HG02981 (cell line): Measurements from ENCODE around the gene BMAL1.
"Not testable (repeated sequence)": the region's sequence is repeated elsewhere in the genome, so short reads cannot be mapped to it uniquely, and the experiment has no call there.

Source experiments
- ATAC-seq: cut with Tn5 transposase; IDR thresholded peaks from one replicate; pipeline ENCODE4 v1.9.1; 2021; ENCODE audit warnings: mild to moderate bottlenecking, moderate library complexity; ENCODE audit not compliant: unreplicated experiment

The BMAL1 gene

DNA sequence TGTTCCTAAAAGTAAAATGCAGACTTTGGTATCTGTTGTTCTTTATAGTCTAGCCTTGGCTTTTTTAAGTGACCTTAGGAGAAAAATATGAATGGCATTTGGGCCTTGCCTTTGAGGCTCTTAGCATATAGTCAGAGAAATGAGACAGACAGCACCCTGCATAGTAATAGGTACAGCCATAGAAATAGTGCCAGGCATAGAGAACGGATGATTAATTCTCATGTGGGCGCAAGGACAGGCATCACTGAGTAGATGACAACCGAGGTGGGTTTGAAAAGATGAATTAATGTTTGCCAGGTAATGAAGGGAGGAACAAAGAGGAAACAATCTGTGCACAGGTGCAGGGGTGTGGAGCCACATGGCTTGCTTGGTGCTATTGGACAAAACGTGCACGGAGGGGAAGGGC is 90.5 kb downstream of the BMAL1 start:
- no peak for ATAC-seq

DNA sequence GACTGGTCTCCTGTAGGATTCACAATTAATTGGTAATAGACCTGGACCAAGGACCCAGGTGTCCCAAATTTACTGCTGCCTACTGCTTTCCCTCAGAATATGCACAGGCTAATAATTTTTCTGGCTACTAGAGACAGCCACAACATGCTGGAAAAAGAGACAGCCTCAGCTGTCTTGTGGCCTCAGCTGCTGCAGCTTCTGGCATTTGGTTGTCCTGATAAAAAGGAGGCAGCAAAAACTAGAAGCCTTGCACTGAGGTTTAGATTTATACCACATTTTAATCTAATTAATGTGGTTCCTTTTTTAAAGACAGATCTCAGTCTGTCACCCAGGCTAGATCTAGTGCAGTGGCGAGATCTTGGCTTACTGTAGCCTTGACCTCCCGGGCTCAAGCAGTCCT is 95.6 kb downstream of the BMAL1 start:
- ATAC-seq, result no peak

DNA sequence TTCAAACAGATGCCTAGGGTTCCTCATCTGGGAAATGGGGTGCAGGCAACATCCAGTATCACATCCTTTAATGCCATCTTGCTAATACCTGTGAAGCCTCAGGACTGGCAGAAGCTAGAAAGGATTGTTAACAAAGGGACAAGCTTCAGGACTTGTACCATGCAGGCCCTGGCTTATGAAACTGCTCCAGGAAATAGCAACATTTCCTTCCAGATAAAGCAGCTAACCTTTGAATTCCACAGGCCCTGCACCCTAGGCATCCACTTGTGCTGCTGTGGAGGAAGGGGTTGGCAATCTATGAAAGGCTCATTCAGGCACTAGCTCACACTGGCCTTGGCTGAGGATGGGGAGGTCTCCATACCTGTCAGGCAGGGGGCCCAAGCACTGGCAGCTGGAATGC is 98.2 kb downstream of the BMAL1 start:
- ATAC-seq, result no peak

DNA sequence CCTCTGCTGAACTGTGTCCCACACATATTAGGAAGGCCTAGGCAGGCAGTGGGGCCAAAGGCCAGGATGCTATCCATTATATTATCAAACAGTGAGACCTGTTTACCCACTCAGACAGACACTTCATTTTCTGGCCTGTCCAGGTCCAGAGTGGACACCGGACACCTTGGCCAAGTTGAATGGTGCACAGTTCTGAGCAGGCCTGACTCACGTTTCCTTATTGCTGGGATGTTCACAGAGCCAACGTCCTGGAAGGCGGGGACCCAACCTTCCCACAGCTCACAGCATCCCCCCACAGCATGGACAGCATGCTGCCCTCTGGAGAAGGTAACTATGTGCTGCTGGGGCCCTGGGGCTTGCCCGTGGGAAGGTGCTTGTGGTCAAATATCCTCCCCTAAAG is 98.8 kb downstream of the BMAL1 start:
- no peak for ATAC-seq

DNA sequence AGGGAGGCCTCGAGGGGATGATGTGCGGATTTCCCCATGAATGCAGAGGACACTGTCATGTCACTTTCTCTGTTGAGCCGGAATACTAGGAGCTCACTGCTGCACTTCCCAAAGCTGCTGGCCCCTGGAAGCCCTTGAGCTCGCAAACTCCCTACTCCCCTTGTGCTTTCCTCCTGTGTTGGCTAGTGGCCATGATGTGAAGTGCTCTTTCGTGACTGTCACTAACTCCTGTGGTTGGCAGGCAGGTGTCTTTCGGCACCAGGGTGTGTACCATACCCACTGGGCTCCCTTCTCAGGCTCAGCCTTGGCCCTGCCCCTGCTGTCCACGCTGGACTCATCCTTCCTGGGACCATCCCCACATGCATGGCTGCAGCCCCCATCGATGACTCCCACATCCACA is 99.2 kb downstream of the BMAL1 start:
- ATAC-seq, result no peak

DNA sequence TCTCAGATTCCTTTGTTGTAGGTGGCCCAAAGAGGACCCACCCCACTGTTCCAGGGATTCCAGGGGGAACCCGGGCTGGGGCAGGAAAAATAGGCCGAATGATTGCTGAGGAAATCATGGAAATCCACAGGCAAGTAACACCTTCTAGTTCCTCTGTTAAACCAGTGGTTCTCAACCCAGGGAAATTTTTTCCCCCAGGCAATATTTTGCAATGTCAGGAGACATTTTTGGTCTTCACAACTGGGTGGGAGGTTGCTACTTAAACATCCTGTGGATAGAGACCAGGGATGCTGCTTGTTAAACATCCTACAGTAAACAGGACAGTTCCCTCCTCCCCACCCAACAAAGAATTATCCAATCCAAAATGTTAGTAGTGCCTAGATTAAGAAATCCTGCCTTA is 100.7 kb downstream of the BMAL1 start:
- ATAC-seq, result no peak

DNA sequence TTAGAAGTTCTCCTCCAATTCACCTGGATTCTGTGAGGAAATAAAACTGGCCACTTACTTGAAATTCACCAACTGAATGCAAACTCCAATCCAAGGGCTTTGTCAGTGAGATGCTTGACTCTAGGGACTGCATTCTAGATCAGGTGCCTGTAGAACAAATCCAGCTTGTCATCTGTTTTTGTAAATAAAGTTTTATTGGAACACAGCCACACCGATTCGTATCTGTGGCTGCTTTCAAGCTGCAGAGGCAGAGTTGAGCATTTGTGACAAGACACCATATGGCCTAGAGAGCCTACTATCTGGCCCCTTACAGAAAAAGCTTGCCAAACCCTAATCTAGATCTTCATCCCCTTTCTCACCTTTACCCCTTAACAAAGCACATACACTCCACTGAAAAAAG is 103.1 kb downstream of the BMAL1 start:
- ATAC-seq, result no peak

DNA sequence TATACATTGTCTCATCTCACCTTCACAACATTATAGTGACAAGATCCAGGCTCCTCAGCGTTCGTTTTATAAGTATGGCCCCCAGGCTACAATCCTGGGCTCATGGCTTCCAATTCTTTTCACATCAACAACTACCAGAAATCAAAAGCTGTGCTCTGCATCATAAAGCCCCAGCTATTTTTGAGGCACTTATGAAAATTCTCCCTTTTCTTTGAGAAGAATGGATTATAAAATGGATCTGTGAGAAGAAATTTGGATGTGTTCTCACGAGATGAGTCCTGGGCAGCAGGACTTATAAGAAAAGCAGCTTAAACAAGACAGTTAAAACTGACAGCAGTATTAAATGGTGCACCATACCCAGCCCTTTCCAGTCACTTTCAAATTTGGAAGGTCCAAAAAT is 105.2 kb downstream of the BMAL1 start:
- no peak for ATAC-seq

DNA sequence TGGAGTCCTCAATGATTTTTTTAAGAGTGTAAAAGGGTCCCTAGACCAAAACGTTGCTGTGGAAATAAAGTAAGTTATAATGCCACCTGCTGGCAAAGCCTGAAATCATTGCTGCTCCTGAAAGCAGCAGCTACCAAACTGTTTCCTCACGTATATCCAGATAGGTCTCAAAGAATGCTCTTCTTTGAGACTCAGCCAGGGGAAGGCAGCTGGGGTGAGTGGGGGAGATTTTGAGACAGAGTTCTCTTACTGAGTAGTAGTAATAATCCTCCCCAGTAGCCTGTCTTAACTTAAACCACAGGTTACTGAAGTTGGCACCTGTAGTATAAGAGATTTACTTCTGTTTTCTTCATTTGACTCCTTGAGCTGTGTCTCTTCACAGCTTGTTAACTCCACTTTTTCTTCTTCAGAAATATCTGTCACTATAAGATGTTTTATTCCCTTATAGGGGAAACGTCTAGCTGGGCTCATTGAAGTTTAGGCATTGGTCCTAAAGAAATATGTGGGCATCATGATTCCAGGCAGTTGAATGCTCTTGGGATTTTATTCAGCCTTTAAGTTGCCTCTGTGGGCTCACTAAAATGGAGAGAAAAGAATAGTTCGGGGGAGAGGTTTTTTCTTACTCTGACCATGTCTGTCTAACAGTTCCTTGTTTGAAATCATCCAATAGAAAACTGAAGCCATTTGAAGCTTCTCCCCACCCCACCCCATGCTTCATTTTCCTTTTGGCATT is 107.5 kb downstream of the BMAL1 start:
- ATAC-seq, result no peak

DNA sequence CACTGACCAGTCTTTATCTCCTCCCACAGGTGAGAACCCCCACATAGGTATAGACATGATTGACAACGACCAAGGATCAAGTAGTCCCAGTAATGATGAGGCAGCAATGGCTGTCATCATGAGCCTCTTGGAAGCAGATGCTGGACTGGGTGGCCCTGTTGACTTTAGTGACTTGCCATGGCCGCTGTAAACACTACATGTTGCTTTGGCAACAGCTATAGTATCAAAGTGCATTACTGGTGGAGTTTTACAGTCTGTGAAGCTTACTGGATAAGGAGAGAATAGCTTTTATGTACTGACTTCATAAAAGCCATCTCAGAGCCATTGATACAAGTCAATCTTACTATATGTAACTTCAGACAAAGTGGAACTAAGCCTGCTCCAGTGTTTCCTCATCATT is 109.0 kb downstream of the BMAL1 start:
- no peak for ATAC-seq

DNA sequence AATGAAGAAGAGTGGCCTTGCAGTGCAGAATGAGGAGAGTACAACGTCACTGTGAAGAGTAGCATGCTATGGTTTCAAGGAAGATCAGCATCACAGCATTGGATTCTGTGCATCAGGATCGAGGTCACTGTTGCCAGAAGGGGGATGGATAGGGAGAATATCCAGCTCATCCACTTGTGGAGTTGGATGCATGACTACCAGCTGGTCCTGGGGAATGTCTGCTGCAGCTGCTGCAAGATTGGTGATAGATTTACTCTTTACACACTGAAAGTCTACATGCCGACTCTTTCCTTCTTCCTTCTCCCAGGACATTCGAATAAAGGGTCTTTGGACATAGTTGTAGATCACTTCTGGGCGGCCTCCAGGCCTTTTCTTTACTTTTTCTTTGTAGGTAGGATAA is 111.2 kb downstream of the BMAL1 start:
- no peak for ATAC-seq

DNA sequence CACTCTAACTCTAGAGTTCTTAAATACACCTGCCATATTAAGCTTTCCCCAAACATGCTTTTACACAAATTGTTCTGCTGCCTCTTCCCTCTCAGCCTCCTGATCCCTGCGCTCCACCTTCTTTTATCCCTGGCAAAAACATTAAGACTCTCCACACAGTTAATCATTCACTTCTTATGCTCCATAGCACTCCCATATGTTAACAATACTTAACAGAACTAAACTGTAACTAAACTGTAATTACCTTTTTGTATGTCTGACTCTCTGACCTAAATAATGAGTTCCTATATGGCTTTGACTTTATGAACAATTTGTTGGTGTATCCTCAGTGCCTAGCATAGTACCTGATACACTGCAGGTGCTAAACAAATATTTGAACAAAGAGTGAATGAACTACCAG is 113.6 kb downstream of the BMAL1 start:
- ATAC-seq, result no peak

DNA sequence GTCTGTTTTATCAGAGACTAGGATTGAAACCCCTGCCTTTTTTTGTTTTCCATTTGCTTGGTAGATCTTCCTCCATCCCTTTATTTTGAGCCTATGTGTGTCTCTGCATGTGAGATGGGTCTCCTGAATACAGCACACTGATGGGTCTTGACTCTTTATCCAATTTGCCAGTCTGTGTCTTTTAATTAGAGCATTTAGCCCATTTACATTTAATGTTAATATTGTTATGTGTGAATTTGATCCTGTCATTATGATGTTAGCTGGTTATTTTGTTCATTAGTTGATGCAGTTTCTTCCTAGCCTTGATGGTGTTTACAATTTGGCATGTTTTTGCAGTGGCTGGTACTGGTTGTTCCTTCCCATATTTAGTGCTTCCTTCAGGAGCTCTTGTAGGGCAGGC is 120.7 kb downstream of the BMAL1 start:
- ATAC-seq, result not testable (repeated sequence)

DNA sequence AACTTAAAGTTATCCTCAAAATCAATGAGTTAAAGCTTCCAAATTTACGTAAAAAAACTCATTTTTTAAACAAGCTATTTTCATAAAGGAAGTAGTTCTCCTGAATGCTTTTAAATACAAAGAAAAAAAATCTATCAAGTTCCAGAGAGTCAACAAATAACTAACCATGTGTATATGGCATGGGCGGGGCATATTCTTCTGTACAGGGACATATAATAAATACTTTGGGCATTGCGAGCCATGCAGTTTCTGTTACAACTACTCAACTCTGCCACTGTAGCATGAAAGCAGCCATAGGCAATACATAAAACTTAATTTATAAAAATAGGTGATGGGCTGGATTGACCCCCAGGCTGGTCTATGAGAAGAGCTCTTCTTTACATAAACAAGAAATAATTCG is 127.6 kb downstream of the BMAL1 start:
- no peak for ATAC-seq

DNA sequence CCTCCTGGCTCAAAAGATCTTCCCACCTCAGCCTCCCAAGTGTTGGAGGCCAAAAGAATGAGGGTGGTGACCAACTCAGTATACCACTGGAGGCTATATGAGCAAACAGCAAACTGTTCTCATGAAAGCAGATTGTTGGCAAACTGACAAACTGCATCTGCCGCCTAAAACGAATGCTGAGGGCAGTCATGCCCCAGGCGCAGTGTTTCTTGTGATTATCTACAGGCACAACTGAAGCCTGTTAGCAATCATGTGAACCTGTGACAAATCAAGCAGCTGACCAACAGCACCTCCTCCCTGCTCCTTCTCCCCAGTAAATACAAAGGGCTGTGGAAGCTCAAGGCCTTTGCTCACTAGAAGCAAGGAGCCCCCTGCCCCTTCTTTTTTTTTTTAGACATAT is 137.6 kb downstream of the BMAL1 start:
- no peak for ATAC-seq

DNA sequence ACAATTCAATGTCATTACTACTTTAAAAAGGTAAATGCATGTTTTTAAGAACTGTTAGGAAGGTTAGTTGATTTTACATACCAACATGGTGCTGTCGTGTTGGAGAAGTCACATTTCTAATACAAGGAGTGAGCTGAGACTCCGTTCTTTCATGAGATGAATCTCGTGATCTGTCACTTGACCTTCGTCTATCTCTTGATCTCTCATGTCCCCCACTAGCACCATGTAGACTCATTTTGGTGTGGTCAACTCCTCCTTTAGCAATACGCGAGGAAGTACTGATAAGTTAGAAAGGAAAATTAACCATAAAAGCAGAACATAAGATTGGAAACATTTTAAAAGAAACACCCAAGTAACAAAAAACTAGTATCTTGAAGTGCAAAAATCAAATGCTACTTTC is 144.0 kb downstream of the BMAL1 start:
- ATAC-seq, result no peak

DNA sequence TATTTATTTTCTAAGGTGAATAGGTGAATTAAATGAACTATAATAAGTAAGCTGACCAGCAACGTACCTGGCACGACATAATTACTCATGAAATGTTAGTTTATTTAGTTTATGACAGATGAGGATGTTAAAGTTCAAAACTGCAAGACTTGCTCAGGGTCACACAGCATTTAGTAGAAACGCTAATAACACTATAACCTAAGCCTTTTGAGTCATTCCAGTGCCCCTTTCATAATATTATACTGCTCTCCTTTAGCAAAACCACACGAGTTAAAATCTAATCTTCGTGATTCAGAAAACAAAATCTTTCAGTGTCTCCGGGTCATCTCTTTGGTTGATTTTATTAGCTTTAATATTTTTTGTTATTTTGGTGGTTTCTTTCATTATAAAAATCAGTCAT is 145.8 kb downstream of the BMAL1 start:
- no peak for ATAC-seq

DNA sequence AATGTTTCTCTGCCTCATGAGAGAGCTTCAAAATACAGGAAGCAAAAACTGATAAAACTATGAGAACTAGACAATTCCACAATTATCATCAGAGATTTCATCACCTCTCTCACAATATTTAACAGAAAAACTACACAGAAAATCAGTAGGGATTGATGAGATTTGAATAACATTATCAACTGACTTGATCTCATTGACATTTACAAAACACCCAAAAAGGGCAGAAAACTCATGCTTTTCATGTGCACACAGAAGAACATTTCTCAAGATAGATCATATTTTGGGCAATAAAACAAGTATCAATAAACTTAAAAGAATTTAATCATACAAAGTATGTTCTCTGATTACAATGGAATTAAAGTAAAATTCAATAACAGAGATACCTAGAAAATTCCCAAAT is 149.8 kb downstream of the BMAL1 start:
- no peak for ATAC-seq

DNA sequence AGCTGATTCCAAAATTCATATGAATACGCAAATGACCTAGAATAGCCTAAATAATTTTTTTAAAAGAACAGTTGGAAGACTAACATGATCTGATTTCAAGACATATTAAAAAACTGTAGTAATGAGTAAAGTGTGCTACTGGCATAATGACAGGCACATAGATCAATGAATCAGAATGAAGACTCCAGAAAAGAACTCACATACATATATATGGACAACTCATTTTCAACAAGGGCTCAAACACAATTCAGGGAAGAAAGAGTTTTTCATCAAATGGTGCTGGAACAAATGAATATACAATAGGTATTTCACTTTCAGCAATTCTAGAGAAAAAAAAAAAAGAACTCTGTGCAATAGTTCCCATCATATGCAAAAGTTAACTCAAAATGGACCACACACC is 151.7 kb downstream of the BMAL1 start:
- ATAC-seq, result no peak

DNA sequence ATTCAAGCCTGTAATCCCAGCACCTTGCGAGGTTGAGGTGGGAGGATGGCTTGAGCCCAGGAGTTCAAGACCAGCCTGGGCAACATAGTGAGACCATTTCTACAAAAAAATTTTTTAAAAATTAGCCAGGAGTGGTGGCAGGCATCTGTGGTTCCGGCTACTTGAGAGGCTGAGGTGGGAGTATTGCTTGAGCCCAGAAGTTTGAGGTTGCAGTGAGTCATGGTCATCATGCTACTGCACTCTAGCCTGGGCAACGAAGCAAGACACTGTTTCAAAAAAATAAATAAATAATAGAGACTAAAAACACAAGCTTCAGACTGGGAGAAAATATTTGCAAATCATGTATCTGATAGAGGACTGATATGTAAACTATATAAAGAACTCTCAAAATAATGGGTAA is 152.2 kb downstream of the BMAL1 start:
- no peak for ATAC-seq

DNA sequence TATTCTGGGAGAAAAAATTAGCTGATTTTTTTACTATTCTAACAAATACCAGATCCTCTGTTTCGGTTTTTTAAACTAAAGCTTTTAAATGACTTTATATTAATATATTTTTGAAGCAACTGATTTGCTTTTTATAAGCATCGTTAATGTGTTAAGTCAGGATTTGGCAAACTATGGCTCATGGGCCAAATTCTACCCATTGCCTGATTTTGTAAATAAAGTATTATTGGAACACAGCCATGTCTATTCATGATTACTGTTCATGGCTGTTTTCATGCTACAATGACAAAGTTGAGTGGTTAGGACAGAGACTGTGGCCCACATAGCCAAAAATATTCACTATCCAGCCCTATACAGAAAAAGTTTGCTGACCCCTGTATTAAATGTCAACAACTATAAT is 155.8 kb downstream of the BMAL1 start:
- no peak for ATAC-seq

DNA sequence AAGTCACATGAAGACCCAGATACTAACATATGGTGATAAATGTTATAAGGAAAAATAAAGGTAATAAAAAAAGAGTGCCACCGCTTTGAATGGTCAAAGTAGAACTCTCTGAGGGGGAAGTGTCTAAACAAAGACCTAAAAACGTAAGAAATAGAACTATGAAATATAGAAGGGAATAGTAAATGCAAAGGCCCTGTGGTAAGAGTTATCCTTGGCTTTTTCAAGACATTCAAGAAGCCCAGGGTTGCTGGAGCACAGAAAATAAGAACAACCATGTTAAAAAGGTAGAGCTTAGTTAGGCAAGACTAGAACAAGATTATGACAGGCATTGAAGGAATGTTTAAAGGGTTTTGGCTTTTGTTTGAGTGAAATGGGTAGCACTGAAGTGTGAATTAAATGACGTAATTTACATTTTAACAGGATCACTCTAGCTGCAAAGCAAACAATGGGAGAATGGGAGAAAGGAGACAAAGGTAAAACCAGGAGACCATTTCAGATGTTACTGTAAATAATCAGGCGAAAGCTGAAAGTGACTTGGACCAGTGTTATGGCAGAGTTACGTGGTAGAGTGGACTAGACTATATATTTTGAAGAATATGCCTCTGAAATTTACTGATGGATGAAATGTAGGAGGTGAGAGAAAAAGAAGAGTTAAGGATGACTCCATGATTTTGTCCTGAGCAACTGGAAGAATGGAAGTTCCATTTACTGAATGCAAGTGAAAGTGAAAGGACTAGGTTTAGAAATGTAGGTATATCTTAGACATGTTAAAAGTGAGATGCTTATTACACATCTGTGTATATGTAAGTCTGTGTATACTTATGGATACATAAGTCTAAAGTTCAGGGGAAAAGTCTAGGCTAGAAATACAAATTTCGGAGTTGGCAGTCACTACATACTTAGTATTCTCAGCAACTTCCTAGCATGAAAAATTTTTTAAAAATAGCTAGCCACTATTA is 156.9 kb downstream of the BMAL1 start:
- ATAC-seq, result no peak
